Kasumi-1 (cell line): Measurements from ENCODE around the gene PFKL.
A peak's percentile ranks its signal among the peaks of the same experiment; 100 is the strongest.
"Not testable (repeated sequence)": the region's sequence is repeated elsewhere in the genome, so short reads cannot be mapped to it uniquely, and the experiment has no call there.

Experiments used
- DNase-seq, 2 experiments: peaks; one replicate each; lab custom pipeline; 2025; lab: John Stamatoyannopoulos, UW

PFKL gene

GRCh38 chr21:44294391-44295162 lies 5.3 kb upstream of the PFKL start:
- peak in 1 of 2 experiments; percentile 10 for DNase-seq

GRCh38 chr21:44295163-44295573 lies 4.7 kb upstream of the PFKL start:
- no peak for DNase-seq

GRCh38 chr21:44295646-44296045 lies 4.2 kb upstream of the PFKL start:
- DNase-seq = no peak

DNA sequence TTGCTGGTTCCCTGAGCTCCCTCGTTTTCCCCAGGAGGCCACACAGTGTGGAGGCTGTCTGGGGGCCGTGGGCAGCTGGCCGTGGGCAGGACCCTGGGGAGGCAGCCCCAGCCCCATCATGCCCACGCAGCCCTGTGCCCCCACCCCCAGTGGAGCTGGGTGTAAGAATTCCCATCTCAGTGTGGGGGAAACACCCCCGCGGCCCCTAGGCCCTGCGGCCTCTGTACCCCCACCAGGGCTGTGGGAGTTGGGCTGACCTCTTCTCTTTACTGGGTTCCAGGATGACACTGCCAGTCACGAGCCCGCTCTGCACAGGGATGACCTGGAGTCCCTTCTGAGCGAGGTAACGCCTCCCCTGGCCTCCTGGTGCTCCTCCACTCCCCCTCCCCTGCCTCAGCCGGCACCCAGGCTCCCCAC lies 3.7 kb upstream of the PFKL start:
- DNase-seq = no peak

- no peak for DNase-seq
These were observed 2.9 kb upstream of the PFKL start for GRCh38 chr21:44296916-44297315.

DNA sequence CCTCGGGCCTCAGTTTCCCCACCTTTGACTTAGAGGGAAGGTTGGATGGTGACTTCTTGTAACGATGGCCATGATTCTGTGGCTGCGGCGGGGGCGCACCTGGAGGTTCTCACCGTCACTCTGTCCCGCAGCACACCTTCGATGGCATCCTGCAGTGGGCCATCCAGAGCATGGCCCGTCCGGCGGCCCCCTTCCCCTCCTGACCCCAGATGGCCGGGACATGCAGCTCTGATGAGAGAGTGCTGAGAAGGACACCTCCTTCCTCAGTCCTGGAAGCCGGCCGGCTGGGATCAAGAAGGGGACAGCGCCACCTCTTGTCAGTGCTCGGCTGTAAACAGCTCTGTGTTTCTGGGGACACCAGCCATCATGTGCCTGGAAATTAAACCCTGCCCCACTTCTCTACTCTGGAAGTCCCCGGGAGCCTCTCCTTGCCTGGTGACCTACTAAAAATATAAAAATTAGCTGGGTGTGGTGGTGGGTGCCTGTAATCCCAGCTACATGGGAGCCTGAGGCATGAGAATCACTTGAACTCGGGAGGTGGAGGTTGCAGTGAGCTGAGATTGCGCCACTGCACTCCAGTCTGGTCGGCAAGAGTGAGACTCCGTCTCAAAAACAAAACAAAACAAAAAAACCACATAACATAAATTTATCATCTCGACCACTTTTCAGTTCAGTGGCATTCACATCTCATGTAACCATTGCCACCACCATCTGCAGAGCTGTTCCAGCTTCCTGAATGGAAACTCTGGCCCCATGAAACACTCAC lies 2.1 kb upstream of the PFKL start:
- DNase-seq = peak; percentile 84 to 88

DNA sequence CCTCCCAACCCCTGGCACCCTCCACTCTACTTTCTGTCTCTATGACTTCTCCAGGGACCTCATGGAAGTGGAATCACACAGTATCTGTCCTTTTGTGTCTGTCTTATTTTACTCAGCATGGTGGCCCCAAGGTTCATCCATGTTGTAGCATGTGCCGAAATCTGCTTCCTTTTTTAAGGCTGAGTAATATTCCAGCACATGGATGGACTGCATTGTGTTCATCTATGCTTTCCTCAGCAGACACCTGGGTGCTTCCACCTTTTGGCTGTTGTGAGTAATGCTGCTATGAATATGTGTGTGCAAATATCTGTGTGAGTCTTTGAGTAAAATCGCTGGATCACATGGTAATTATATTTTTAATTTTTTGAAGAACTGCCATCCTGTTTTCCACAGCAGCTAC lies 1.6 kb upstream of the PFKL start:
- no peak for DNase-seq

DNA sequence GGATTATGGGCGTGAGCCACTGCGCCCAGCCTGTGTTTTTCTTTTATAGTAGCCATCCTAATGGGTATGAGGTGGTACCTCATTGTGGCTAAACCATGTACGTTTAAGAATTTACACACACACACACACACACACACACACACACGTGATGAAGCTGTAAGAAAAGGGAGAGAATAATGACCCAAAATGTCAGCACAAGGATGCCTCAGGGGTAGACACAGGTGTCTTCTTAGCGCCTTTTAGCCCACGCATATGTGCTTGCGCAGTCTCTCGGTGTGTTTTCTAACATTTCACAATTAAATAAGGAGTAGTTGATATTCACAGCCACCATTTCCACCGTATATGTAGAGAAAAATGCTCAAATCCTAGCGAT lies 782 bp upstream of the PFKL start:
- peak in 1 of 2 experiments; percentile 55 for DNase-seq

GRCh38 chr21:44300262-44300959 lies 558 bp downstream of the PFKL start:
- peak; percentile 12 to 38 for DNase-seq

- DNase-seq = no peak
These were observed 1.3 kb downstream of the PFKL start for GRCh38 chr21:44301141-44301540.

- DNase-seq = no peak
These were observed 2.1 kb downstream of the PFKL start for GRCh38 chr21:44301961-44302406.

- not testable (repeated sequence) for DNase-seq
These were observed 2.9 kb downstream of the PFKL start for GRCh38 chr21:44302573-44303401.

- no peak for DNase-seq
These were observed 3.7 kb downstream of the PFKL start for GRCh38 chr21:44303490-44303981.

DNA sequence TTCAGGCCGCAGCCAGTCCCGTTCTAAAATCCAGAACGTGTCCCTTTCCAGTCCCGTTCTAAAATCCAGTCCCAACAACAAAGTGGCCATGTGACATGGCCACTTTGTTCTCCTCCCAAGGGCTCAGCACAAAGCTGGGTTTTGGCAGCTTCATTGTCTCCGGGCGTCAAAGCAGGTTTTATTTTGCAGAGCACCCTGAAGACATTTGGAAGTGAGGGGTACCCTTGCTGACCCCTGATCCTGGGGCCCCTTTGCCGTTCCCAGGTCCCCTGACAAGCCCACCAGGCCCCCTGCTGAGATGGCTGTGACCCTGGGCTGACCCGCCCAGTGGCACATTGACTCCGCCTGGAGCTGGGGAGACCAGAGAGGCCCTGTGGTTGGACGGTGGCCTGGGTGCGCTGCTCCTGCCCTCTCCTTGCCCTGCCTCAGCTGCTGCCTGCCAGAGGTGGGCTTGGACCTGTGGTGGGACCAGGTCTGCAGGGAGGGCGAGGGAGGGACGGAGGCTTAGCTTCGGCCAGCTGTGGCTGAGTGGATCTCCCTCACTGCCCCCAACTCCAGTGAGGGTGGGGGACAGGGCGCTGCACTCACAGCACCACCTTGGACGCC lies 4.3 kb downstream of the PFKL start:
- no peak for DNase-seq

- DNase-seq = peak; percentile 37 to 42
These were observed 5.0 kb downstream of the PFKL start for GRCh38 chr21:44304877-44305293.

DNA sequence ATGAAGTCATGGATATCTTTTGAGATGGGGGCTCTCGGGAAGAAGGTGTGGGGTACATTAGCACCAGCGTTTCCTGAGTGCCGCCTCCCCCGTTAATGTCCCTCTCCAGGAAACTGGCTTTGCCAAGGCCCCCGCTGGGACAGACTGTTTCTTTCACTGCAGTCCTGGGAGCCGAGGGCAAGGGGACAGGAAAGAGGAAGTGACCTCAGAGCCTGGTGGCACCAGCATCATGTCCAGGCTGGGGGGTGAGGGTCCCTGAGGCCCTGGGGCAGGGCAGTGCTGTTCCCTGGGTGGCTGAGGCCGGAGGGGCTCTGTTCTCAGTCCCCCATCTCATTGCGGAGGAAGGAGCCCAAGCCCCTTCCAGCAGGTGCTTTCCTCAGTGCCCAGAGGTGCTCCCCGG lies 5.8 kb downstream of the PFKL start:
- DNase-seq = no peak

DNA sequence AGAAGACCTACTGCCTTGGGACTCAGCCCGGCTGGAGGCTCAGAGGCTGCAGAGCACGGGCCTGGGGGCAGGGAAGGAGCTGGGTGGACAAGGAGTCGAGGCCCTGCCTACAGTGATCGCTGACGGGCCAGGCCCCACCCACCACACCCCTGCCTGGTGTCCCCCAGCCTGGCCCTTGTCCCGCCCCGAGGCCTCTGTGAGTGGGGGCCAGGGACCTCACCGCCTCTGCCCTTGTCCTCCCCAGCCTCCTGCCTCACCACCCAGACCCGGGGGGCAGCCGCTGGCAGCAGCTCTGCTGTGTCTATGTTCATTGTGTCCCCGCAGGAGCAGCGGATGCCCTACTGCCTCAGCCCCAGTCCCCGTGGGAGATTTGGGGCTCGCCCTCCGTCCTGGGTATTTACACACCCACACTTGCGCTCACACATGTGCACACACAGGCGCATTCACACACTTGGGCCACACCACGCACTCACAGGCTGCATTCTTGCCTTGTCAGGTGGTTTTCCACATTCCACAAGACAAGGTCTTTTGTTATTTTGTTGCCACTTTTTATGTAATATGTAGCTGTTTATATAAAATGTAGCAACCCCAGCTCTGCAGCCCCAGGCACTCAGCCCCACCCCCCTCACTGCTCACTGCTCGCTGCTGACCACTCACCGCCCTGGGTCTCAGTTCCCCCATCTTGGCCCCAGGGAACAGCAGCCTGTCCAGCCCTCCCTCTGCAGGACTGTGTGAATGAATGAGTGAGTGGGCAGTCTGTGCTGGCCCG lies 7.3 kb downstream of the PFKL start:
- DNase-seq = no peak

DNA sequence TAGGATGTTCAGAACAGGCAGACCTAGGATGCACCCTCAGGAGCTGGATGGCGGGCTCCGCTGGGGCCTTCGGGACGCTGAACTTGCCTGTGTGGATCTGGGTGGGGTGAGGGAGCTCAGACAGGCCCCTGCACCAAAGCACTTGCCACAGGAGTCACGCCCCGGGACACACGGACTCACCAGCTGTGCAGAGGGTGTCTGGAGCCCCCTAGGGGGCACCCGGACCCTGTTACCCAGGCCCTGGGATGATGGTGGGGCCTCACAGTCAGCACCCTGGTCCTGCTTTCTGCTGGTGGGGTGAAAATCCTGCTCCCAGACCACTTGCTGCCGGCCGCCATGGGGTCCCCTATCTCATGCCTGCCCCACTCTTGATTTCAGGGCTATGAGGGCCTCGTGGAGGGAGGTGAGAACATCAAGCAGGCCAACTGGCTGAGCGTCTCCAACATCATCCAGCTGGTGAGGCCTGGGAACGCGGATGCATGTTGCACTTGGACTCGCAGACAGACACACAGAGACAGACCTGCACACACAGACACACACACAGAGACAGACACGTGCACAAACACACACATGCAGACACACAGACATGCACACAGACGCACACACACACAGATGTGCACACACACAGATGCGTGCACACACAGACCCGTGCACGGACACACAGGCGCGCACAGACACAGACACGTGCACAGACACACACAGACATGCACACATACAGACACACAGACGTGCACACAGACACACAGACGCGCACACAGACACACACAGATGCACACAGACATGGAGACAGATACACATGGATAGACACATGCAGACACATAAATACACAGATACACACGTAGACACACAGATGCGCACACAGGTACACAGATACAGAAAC lies 11.0 kb downstream of the PFKL start:
- DNase-seq = no peak

DNA sequence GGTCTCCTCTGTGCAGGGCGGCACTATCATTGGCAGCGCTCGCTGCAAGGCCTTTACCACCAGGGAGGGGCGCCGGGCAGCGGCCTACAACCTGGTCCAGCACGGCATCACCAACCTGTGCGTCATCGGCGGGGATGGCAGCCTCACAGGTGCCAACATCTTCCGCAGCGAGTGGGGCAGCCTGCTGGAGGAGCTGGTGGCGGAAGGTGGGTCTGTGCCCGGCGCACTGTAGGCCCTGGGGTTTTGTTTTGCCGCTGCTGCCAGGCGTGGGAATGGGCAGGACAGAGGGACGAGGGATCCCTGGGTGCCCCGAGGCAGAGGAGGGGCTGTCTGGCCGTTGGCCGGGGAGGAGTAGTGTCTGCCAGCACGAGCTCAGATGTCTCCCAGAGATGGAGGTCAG lies 12.2 kb downstream of the PFKL start:
- no peak for DNase-seq
